GM23338 (cell line): Measurements from ENCODE around the gene SIDT1. TPM values are rescaled to one million over a fixed set of nuclear protein-coding genes. Genes with fewer than 3 reads are reported as not detected.

ENCODE experiments used
- ATAC-seq: fragments of 200-7000 bp; cut with Tn5 transposase; 3 replicates; pipeline ENCODE4 v1.9.1; 2020
- DNase-seq: peaks from one replicate; pipeline ENCODE4 v3.0.0-alpha.2; 2015; ENCODE audit warnings: low spot score
- H2AFZ ChIP-seq: fragments of 200-600 bp; sonication (generic); 2 replicates; pipeline ENCODE4 v1.8.0; 2016; ENCODE audit warnings: antibody characterized with exemption, mild to moderate bottlenecking, moderate library complexity
- H3F3A ChIP-seq: fragments of 200-600 bp; sonication (generic); replicated peaks from 2 replicates; pipeline ENCODE4 v1.8.0; 2017; ENCODE audit warnings: antibody characterized with exemption, mixed run types, low read depth
- H3K27ac ChIP-seq: fragments of 200-600 bp; sonication (generic); 2 replicates; pipeline ENCODE4 v1.6.1; 2016; ENCODE audit warnings: low read depth
- H3K27me3 ChIP-seq: fragments of 200-600 bp; sonication (generic); 2 replicates; pipeline ENCODE4 v1.8.0; 2016; ENCODE audit warnings: mild to moderate bottlenecking, mixed run types, moderate library complexity; ENCODE audit not compliant: insufficient read depth
- H3K36me3 ChIP-seq: fragments of 200-600 bp; sonication (generic); 2 replicates; pipeline ENCODE4 v1.8.0; 2016; ENCODE audit warnings: mild to moderate bottlenecking; ENCODE audit not compliant: insufficient read depth
- H3K4me1 ChIP-seq: fragments of 200-600 bp; sonication (generic); 2 replicates; pipeline ENCODE4 v1.8.0; 2016; ENCODE audit warnings: mild to moderate bottlenecking, moderate library complexity; ENCODE audit not compliant: insufficient read depth
- H3K4me2 ChIP-seq: fragments of 200-600 bp; sonication (generic); 2 replicates; pipeline ENCODE4 v1.7.1; 2017; ENCODE audit warnings: mixed run types
- H3K4me3 ChIP-seq: fragments of 200-600 bp; sonication (generic); 2 replicates; pipeline ENCODE4 v1.6.1; 2016; ENCODE audit warnings: mixed run types
- H3K79me2 ChIP-seq: fragments of 200-600 bp; sonication (generic); replicated peaks from 2 replicates; pipeline ENCODE4 v1.8.0; 2017; ENCODE audit warnings: mild to moderate bottlenecking; ENCODE audit not compliant: insufficient read depth
- H3K9me2 ChIP-seq: fragments of 200-600 bp; sonication (generic); 2 replicates; pipeline ENCODE4 v1.8.0; 2017; ENCODE audit not compliant: insufficient read depth
- H4K20me1 ChIP-seq: fragments of 200-600 bp; sonication (generic); replicated peaks from 2 replicates; pipeline ENCODE4 v1.8.0; 2017; ENCODE audit warnings: mild to moderate bottlenecking; ENCODE audit not compliant: insufficient read depth
- H3K27ac Mint-ChIP-seq: 2 replicates; pipeline ENCODE4 v1.8.0; 2020; ENCODE audit warnings: inconsistent platforms, mild to moderate bottlenecking, moderate library complexity, mixed read lengths
- H3K27me3 Mint-ChIP-seq: 3 replicates; pipeline ENCODE4 v1.8.0; 2022; ENCODE audit warnings: low read depth, mild to moderate bottlenecking, moderate library complexity, mixed read lengths, inconsistent platforms; ENCODE audit not compliant: insufficient read depth, poor library complexity
- H3K36me3 Mint-ChIP-seq: 3 replicates; pipeline ENCODE4 v1.8.0; 2021; ENCODE audit warnings: low read depth, mild to moderate bottlenecking, inconsistent platforms, moderate library complexity, mixed read lengths
- H3K4me1 Mint-ChIP-seq: 3 replicates; pipeline ENCODE4 v1.8.0; 2020; ENCODE audit warnings: mild to moderate bottlenecking, inconsistent platforms, mixed read lengths
- H3K4me3 Mint-ChIP-seq: 3 replicates; pipeline ENCODE4 v1.8.0; 2021; ENCODE audit warnings: moderate library complexity, mild to moderate bottlenecking, inconsistent platforms, mixed read lengths
- H3K9me3 Mint-ChIP-seq: 3 replicates; pipeline ENCODE4 v1.8.0; 2020; ENCODE audit warnings: moderate library complexity, mild to moderate bottlenecking, inconsistent platforms, mixed read lengths
- CREB1 ChIP-seq: fragments of 250-450 bp; sonication (Bioruptor Pico); IDR thresholded peaks from 2 replicates; pipeline ENCODE4 v1.5.0; 2020; ENCODE audit warnings: low read depth, mild to moderate bottlenecking, moderate library complexity
- CTCF ChIP-seq, 2 experiments: fragments of 200-600 bp in 1 of 2; sonication (generic) in 1 of 2; conservative IDR thresholded peaks; 2 replicates each; pipeline versions ENCODE4 v1.5.1 to v1.6.1; 2016 to 2017; ENCODE audit warnings: antibody characterized with exemption in 2 of 2, low read depth in 2 of 2, mild to moderate bottlenecking in 2 of 2, moderate library complexity in 1 of 2
- EZH2 ChIP-seq: fragments of 200-600 bp; sonication (generic); IDR thresholded peaks from one replicate; pipeline ENCODE4 v1.8.0; 2017; ENCODE audit warnings: antibody characterized with exemption, mild to moderate bottlenecking, low read depth; ENCODE audit not compliant: unreplicated experiment
- EZH2phosphoT487 ChIP-seq: fragments of 200-600 bp; sonication (generic); IDR thresholded peaks from one replicate; pipeline ENCODE4 v1.8.1; 2018; ENCODE audit warnings: antibody characterized with exemption; ENCODE audit not compliant: unreplicated experiment
- JUNB ChIP-seq: IDR thresholded peaks from one replicate; pipeline ENCODE4 v1.6.1; 2016; ENCODE audit warnings: antibody characterized with exemption; ENCODE audit not compliant: unreplicated experiment
- NANOG ChIP-seq: IDR thresholded peaks from 2 replicates; pipeline ENCODE4 v1.6.1; 2016; ENCODE audit warnings: antibody characterized with exemption, borderline replicate concordance
- POLR2AphosphoS5 ChIP-seq: IDR thresholded peaks from 2 replicates; pipeline ENCODE4 v1.6.1; 2016; ENCODE audit warnings: antibody characterized with exemption, low read depth
- STAT1 ChIP-seq: IDR thresholded peaks from one replicate; pipeline ENCODE4 v1.6.1; 2016; ENCODE audit warnings: antibody characterized with exemption; ENCODE audit not compliant: unreplicated experiment
- ZNF114 ChIP-seq: fragments of 250-450 bp; sonication (Bioruptor Pico); IDR thresholded peaks from 2 replicates; pipeline ENCODE4 v1.5.0; 2020; ENCODE audit warnings: mild to moderate bottlenecking, moderate library complexity
- ZNF331 ChIP-seq: fragments of 250-450 bp; sonication (Bioruptor Pico); IDR thresholded peaks from 2 replicates; pipeline ENCODE4 v1.5.0; 2020; ENCODE audit warnings: low read depth, mild to moderate bottlenecking, moderate library complexity
- ZNF462 ChIP-seq: fragments of 250-450 bp; sonication (Bioruptor Pico); IDR thresholded peaks from 2 replicates; pipeline ENCODE4 v1.5.0; 2020; ENCODE audit warnings: mild to moderate bottlenecking, moderate library complexity
- polyA plus RNA-seq: library from polyadenylated mRNA; unstranded; fragments of >200 nt; fragmentation: Nextera tagmentation; extraction: Ambion mirVana; gene quantifications from 2 replicates; pipeline ENCODE4 v1.2.1, GENCODE V29; 2016
- total RNA-seq: library from RNA; depleted of rRNA; stranded (reverse); fragments of >200 nt; shearing (Covaris generic); gene quantifications from 2 replicates; pipeline ENCODE4 v1.2.3, GENCODE V29; 2014
- TF ChIP-seq, protein P1 (sequence below): IDR thresholded peaks from 2 replicates; pipeline ENCODE4 v1.6.1; 2016; ENCODE audit warnings: antibody characterized with exemption
- TF ChIP-seq, protein P2 (sequence below): IDR thresholded peaks from one replicate; pipeline ENCODE4 v1.6.1; 2018; ENCODE audit warnings: antibody characterized with exemption; ENCODE audit not compliant: unreplicated experiment

SIDT1 gene
- total and polyA plus RNA-seq, 2 experiments from 2014 or later: 0.10 TPM; not detected in 1

DNA sequence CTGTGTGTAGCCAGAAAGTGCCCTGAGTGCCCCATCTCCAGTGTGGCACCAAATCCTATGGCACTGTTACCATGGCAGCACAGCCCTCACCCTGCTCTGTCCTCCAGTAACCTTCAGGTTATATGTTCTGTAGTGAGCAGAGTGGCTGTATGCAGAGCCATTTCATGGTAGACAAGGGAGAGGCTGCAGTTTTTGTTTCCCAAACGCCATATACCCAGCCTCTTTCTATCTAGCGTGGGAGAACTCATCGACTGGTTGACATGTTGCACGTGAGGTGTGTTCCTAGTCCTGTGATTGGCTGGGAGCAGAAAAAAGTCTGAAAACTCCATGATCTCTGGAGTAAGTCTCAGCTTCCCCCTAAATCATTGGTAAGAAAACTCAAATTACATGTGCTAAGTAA, 2.0 kb downstream of the SIDT1 start:
- no peak overlapping the region for H3K4me3 Mint-ChIP-seq
- peaks cover 10% of the 10 kb centered on the region; the same call in 1 of the 3 replicates for H3K4me1 Mint-ChIP-seq
- Histone ChIP-seq H3K4me2 (0 out of 2 replicates have a peak overlapping the region, but pooled peaks have one; percentile 91), H3K4me3 (no peak overlapping the region), H3K9me2 (no peaks in the 10 kb centered on the region), H3K4me1 (peaks cover 7% of the 10 kb centered on the region; the same call in 1 of the 2 replicates), H3K36me3 (no peaks in the 10 kb centered on the region), H3K27ac (no peak overlapping the region), H2AFZ (no peak overlapping the region), H3F3A (no peaks in the 10 kb centered on the region), H3K79me2 (no peaks in the 10 kb centered on the region), H4K20me1 (no peaks in the 10 kb centered on the region), H3K27me3 (peaks cover 65% of the 10 kb centered on the region)
- H3K27ac Mint-ChIP-seq: no peak overlapping the region
- no peaks in the 10 kb centered on the region; the same call in 1 of the 3 replicates for H3K9me3 Mint-ChIP-seq
- no peak for ATAC-seq
- peaks cover 46% of the 10 kb centered on the region for H3K27me3 Mint-ChIP-seq
- no peak for DNase-seq
- TF ChIP-seq EZH2 (no peak), ZNF331 (no peak), POLR2AphosphoS5 (no peak), ZNF462 (CRISPR knock-in tag) (no peak), NANOG (no peak), JUNB (no peak), ZNF114 (no peak), CREB1 (no peak), STAT1 (no peak), EZH2phosphoT487 (no peak), CTCF (conservative IDR thresholded peaks at IDR 0.05; ENCODE audit: low read depth in 2 of 2) (no peak)
- TF ChIP-seq, protein P1, sequence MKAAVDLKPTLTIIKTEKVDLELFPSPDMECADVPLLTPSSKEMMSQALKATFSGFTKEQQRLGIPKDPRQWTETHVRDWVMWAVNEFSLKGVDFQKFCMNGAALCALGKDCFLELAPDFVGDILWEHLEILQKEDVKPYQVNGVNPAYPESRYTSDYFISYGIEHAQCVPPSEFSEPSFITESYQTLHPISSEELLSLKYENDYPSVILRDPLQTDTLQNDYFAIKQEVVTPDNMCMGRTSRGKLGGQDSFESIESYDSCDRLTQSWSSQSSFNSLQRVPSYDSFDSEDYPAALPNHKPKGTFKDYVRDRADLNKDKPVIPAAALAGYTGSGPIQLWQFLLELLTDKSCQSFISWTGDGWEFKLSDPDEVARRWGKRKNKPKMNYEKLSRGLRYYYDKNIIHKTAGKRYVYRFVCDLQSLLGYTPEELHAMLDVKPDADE: no peak
- TF ChIP-seq, protein P2, sequence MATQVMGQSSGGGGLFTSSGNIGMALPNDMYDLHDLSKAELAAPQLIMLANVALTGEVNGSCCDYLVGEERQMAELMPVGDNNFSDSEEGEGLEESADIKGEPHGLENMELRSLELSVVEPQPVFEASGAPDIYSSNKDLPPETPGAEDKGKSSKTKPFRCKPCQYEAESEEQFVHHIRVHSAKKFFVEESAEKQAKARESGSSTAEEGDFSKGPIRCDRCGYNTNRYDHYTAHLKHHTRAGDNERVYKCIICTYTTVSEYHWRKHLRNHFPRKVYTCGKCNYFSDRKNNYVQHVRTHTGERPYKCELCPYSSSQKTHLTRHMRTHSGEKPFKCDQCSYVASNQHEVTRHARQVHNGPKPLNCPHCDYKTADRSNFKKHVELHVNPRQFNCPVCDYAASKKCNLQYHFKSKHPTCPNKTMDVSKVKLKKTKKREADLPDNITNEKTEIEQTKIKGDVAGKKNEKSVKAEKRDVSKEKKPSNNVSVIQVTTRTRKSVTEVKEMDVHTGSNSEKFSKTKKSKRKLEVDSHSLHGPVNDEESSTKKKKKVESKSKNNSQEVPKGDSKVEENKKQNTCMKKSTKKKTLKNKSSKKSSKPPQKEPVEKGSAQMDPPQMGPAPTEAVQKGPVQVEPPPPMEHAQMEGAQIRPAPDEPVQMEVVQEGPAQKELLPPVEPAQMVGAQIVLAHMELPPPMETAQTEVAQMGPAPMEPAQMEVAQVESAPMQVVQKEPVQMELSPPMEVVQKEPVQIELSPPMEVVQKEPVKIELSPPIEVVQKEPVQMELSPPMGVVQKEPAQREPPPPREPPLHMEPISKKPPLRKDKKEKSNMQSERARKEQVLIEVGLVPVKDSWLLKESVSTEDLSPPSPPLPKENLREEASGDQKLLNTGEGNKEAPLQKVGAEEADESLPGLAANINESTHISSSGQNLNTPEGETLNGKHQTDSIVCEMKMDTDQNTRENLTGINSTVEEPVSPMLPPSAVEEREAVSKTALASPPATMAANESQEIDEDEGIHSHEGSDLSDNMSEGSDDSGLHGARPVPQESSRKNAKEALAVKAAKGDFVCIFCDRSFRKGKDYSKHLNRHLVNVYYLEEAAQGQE: no peak
- no peaks in the 10 kb centered on the region for H3K36me3 Mint-ChIP-seq
